WTC11 (cell line): ENCODE data around the gene CHID1. TPM values are rescaled to one million over a fixed set of nuclear protein-coding genes. Genes with fewer than 3 reads are reported as not detected.

Source experiments
- ATAC-seq: fragments of 200-7000 bp; cut with Tn5 transposase; 2 replicates; pipeline ENCODE4 v1.10.0; 2021; ENCODE audit warnings: mild to moderate bottlenecking, moderate library complexity
- CTCF ChIA-PET: fragments of 300-600 bp; sonication (Branson Sonifier 250); formaldehyde crosslinking; loops from one replicate; lab custom pipeline; 2021; ENCODE audit warnings: antibody characterized with exemption; lab: Charles Lee
- POLR2A ChIA-PET: fragments of 350-600 bp; sonication (Branson Sonifier 250); formaldehyde crosslinking; loops from one replicate; lab custom pipeline; 2021; ENCODE audit warnings: antibody characterized with exemption; lab: Charles Lee
- DNase-seq: peaks from one replicate; pipeline ENCODE4 v3.0.0; 2021; ENCODE audit warnings: low spot score
- H3K27ac Mint-ChIP-seq: 2 replicates; pipeline ENCODE4 v1.8.0; 2021; ENCODE audit warnings: mixed read lengths
- H3K27me3 Mint-ChIP-seq: 2 replicates; pipeline ENCODE4 v1.8.0; 2021; ENCODE audit warnings: low read depth, mild to moderate bottlenecking, moderate library complexity, mixed read lengths
- H3K36me3 Mint-ChIP-seq: 2 replicates; pipeline ENCODE4 v1.8.0; 2021; ENCODE audit warnings: mixed read lengths
- H3K4me1 Mint-ChIP-seq: 2 replicates; pipeline ENCODE4 v1.8.0; 2022; ENCODE audit warnings: mixed read lengths
- H3K4me3 Mint-ChIP-seq: 2 replicates; pipeline ENCODE4 v1.8.0; 2021; ENCODE audit warnings: mild to moderate bottlenecking, moderate library complexity, mixed read lengths
- H3K9me3 Mint-ChIP-seq: 2 replicates; pipeline ENCODE4 v1.8.0; 2021; ENCODE audit warnings: mixed read lengths
- ATF1 ChIP-seq: sonication (generic); formaldehyde crosslinking; IDR thresholded peaks from 2 replicates; pipeline ENCODE4 v1.8.1; 2023; ENCODE audit warnings: mild to moderate bottlenecking, moderate library complexity, missing genetic modification reagents
- E2F5 ChIP-seq: sonication (generic); formaldehyde crosslinking; IDR thresholded peaks from 2 replicates; pipeline ENCODE4 v1.8.1; 2022; ENCODE audit warnings: mild to moderate bottlenecking, moderate library complexity, missing genetic modification reagents
- FOXJ3 ChIP-seq: sonication (generic); formaldehyde crosslinking; IDR thresholded peaks from 2 replicates; pipeline ENCODE4 v1.9.0; 2021; ENCODE audit warnings: missing genetic modification reagents, mild to moderate bottlenecking, borderline replicate concordance
- IRF2 ChIP-seq: sonication (generic); formaldehyde crosslinking; IDR thresholded peaks from 2 replicates; pipeline ENCODE4 v1.8.0; 2022; ENCODE audit warnings: low read depth, missing genetic modification reagents, borderline replicate concordance
- NR1H2 ChIP-seq: sonication (generic); formaldehyde crosslinking; IDR thresholded peaks from 2 replicates; pipeline ENCODE4 v1.9.0; 2021; ENCODE audit warnings: mild to moderate bottlenecking, moderate library complexity, missing genetic modification reagents
- PRDM15 ChIP-seq: sonication (generic); formaldehyde crosslinking; IDR thresholded peaks from 2 replicates; pipeline ENCODE4 v1.8.0; 2022; ENCODE audit warnings: missing genetic modification reagents
- PREB ChIP-seq: sonication (generic); formaldehyde crosslinking; IDR thresholded peaks from 2 replicates; pipeline ENCODE4 v1.8.1; 2022; ENCODE audit warnings: mild to moderate bottlenecking, missing genetic modification reagents, moderate library complexity, borderline replicate concordance
- RELA ChIP-seq: sonication (generic); formaldehyde crosslinking; IDR thresholded peaks from 2 replicates; pipeline ENCODE4 v1.8.1; 2022; ENCODE audit warnings: missing genetic modification reagents, mild to moderate bottlenecking, borderline replicate concordance
- TEAD4 ChIP-seq: sonication (generic); formaldehyde crosslinking; IDR thresholded peaks from 2 replicates; pipeline ENCODE4 v1.8.0; 2022; ENCODE audit warnings: mild to moderate bottlenecking, missing genetic modification reagents
- TP53 ChIP-seq: sonication (generic); formaldehyde crosslinking; IDR thresholded peaks from 2 replicates; pipeline ENCODE4 v1.8.1; 2023; ENCODE audit warnings: mild to moderate bottlenecking, missing genetic modification reagents
- ZNF416 ChIP-seq: fragments of 250-450 bp; sonication (Bioruptor Pico); IDR thresholded peaks from 2 replicates; pipeline ENCODE4 v1.9.0; 2021; ENCODE audit warnings: mild to moderate bottlenecking, inconsistent platforms
- total RNA-seq: library from RNA; stranded (reverse); gene quantifications from 3 replicates; pipeline ENCODE4 v1.2.3, GENCODE V29; 2021
- TF ChIP-seq, protein P1 (sequence below): sonication (generic); formaldehyde crosslinking; conservative IDR thresholded peaks from 2 replicates; pipeline ENCODE4 v1.8.1; 2022; ENCODE audit warnings: mild to moderate bottlenecking, missing genetic modification reagents
- TF ChIP-seq, protein P2 (sequence below): fragments of 200-600 bp; IDR thresholded peaks from 2 replicates; pipeline ENCODE4 v1.8.0; 2022; ENCODE audit warnings: antibody characterized with exemption

The CHID1 gene
- total RNA-seq, 1 experiment from 2014 or later, result 92.8 TPM

DNA sequence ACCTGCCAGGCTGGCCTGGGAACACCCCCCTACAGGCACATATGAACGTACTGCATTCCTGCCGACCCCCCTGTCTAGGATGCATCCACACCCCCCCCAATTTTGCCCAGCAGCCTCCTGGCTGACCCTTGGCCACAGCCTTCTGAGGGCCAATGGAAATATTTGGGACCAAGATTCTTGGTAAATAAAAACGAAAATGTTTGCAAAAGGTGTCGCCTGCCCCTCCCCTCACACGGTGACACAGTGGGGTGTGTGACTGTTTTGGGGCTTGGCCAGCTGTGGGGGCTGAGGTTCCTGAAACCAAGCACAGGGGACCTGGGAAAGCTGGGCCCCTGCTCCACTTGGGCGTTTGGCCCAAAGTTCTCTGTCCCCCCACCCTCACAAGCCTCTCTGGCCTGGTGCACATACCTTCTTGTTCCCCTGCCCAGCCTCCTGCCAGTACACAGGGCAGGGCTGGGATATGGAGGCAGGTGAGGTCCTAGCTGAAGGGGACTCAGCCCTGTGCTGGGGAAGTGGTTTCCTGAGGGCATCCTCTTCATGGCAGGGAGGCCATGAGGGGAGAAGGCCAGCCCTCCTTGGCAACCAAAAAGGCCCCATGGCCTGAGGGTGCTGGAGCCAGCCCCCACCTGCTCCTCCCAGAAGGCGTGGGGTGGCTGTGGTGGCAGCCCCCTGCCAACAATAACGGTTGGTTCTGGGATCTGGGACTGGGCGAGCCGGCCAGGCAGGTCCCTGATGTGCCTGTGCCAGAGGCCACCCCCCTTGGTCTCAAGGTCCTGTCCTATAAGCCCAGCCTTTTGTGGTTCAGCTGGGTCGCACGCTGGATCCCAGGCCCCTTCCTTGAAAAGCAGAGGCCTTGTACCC is 85.0 kb downstream of the CHID1 start:
- no peak overlapping the region for H3K4me3 Mint-ChIP-seq
- ATAC-seq (no peak), DNase-seq (no peak)
- no peaks in the 10 kb centered on the region for H3K36me3 Mint-ChIP-seq
- TF ChIP-seq E2F5 (no peak), TP53 (CRISPR knock-in tag) (no peak)
- ChIA-PET POLR2A (interaction anchor here (1.2 to 1.4 kb wide), 2 partner anchors 21 to 37 kb away, joined by 3 read pairs; partner anchors contain the start of gene PIDD1), CTCF (interaction anchor here (1.0 kb wide), 2 partner anchors 23 to 50 kb away, joined by 3 read pairs; no protein-coding TSS in a partner anchor)
- H3K27ac Mint-ChIP-seq, result no peak overlapping the region
- no peaks in the 10 kb centered on the region for H3K9me3 Mint-ChIP-seq
- peaks cover 15% of the 10 kb centered on the region for H3K27me3 Mint-ChIP-seq
- H3K4me1 Mint-ChIP-seq, result peaks cover 28% of the 10 kb centered on the region

DNA sequence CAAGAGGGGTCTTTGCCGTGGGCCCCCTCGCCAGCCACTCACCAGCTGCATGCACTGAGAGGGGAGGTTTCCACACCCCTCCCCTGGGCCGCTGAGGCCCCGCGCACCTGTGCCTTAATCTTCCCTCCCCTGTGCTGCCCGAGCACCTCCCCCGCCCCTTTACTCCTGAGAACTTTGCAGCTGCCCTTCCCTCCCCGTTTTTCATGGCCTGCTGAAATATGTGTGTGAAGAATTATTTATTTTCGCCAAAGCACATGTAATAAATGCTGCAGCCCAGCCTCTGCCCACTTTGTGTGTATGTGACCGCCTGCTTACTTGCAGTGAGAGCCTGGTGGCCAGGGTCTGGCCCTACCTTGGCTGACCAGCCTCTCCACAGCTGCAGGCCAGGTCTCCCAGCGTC is 85.7 kb downstream of the CHID1 start:
- CTCF ChIA-PET, result interaction anchor here (1.0 kb wide), 1 partner anchor 49 kb away, joined by 3 read pairs; no protein-coding TSS in a partner anchor
- Mint-ChIP-seq H3K27ac (no peak overlapping the region), H3K36me3 (no peaks in the 10 kb centered on the region)

More for the DNA sequence above, 85.7 kb downstream of the CHID1 start:
- H3K9me3 Mint-ChIP-seq, result no peaks in the 10 kb centered on the region
- DNase-seq (no peak), ATAC-seq (no peak)
- no peak overlapping the region for H3K4me3 Mint-ChIP-seq
- H3K4me1 Mint-ChIP-seq, result peaks cover 28% of the 10 kb centered on the region
- POLR2A ChIA-PET, result interaction anchor here (1.2 to 1.4 kb wide), 2 partner anchors 20 to 38 kb away, joined by 3 read pairs; partner anchors contain the start of gene PIDD1
- H3K27me3 Mint-ChIP-seq, result peaks cover 15% of the 10 kb centered on the region
- TF ChIP-seq E2F5 (no peak), RELA (CRISPR knock-in tag) (no peak), TEAD4 (CRISPR knock-in tag) (no peak), FOXJ3 (CRISPR knock-in tag) (no peak), ZNF416 (CRISPR knock-in tag) (no peak), IRF2 (CRISPR knock-in tag) (no peak), PREB (CRISPR knock-in tag) (no peak), NR1H2 (CRISPR knock-in tag) (no peak), ATF1 (CRISPR knock-in tag) (no peak), PRDM15 (CRISPR knock-in tag) (no peak)
- TF ChIP-seq, protein P1, sequence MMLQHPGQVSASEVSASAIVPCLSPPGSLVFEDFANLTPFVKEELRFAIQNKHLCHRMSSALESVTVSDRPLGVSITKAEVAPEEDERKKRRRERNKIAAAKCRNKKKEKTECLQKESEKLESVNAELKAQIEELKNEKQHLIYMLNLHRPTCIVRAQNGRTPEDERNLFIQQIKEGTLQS, result no peak
- TF ChIP-seq, protein P2, sequence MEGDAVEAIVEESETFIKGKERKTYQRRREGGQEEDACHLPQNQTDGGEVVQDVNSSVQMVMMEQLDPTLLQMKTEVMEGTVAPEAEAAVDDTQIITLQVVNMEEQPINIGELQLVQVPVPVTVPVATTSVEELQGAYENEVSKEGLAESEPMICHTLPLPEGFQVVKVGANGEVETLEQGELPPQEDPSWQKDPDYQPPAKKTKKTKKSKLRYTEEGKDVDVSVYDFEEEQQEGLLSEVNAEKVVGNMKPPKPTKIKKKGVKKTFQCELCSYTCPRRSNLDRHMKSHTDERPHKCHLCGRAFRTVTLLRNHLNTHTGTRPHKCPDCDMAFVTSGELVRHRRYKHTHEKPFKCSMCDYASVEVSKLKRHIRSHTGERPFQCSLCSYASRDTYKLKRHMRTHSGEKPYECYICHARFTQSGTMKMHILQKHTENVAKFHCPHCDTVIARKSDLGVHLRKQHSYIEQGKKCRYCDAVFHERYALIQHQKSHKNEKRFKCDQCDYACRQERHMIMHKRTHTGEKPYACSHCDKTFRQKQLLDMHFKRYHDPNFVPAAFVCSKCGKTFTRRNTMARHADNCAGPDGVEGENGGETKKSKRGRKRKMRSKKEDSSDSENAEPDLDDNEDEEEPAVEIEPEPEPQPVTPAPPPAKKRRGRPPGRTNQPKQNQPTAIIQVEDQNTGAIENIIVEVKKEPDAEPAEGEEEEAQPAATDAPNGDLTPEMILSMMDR, result no peak
